CD4-positive, alpha-beta T cell (primary cell): ENCODE measurements around the gene RHOA. TPM values are rescaled to one million over a fixed set of nuclear protein-coding genes. Genes with fewer than 3 reads are reported as not detected.

Experiments used
- ATAC-seq: fragments of 200-7000 bp; cut with Tn5 transposase; one replicate; pipeline ENCODE4 v1.10.0; 2022; ENCODE audit warnings: mild to moderate bottlenecking; ENCODE audit not compliant: poor library complexity
- CTCF ChIA-PET: fragments of 350-600 bp; sonication (Branson Sonifier 250); formaldehyde crosslinking; loops from one replicate; lab custom pipeline; 2021; ENCODE audit warnings: antibody characterized with exemption, inconsistent platforms; lab: Charles Lee
- POLR2A ChIA-PET: fragments of 350-600 bp; sonication (Branson Sonifier 250); formaldehyde crosslinking; loops from one replicate; lab custom pipeline; 2021; ENCODE audit warnings: antibody characterized with exemption, inconsistent platforms; lab: Charles Lee
- DNase-seq, 14 experiments: peaks; one replicate each; pipeline ENCODE4 v3.0.0-alpha.2; 2013 to 2020; ENCODE audit warnings: mixed read lengths in 2 of 14
- H3K27ac ChIP-seq, 2 donors: one replicate each; pipeline versions ENCODE4 v1.5.1 to v1.7.0; 2013; ENCODE audit warnings: low read length in 2 of 2, low read depth in 1 of 2, mild to moderate bottlenecking in 1 of 2
- H3K27me3 ChIP-seq, 2 experiments: 1 replicate in 1 of 2; 2 replicates in 1 of 2; pipeline versions ENCODE4 v1.6.1 to v1.7.0; 2013; ENCODE audit warnings: low read length in 2 of 2, control low read depth in 1 of 2, mild to moderate bottlenecking in 1 of 2, moderate library complexity in 1 of 2; ENCODE audit not compliant: insufficient read depth in 2 of 2, control insufficient read depth in 1 of 2
- H3K36me3 ChIP-seq: one replicate; pipeline ENCODE4 v1.6.1; 2013; ENCODE audit warnings: low read length, control low read depth; ENCODE audit not compliant: insufficient read depth
- H3K4me1 ChIP-seq: one replicate; pipeline ENCODE4 v1.6.1; 2013; ENCODE audit warnings: low read length, control low read depth; ENCODE audit not compliant: insufficient read depth
- H3K4me3 ChIP-seq: one replicate; pipeline ENCODE4 v1.5.1; 2013; ENCODE audit warnings: mild to moderate bottlenecking, low read length, moderate library complexity
- H3K9me3 ChIP-seq, 2 experiments: 1 replicate in 1 of 2; 2 replicates in 1 of 2; pipeline versions ENCODE4 v1.6.1 to v1.7.0; 2013; ENCODE audit warnings: low read length in 2 of 2, mild to moderate bottlenecking in 2 of 2, control low read depth in 1 of 2, moderate library complexity in 1 of 2; ENCODE audit not compliant: control insufficient read depth in 1 of 2, insufficient read depth in 1 of 2
- H3K27ac Mint-ChIP-seq: one replicate; pipeline ENCODE4 v1.8.0; 2020; ENCODE audit warnings: mixed read lengths
- H3K27me3 Mint-ChIP-seq: one replicate; pipeline ENCODE4 v1.8.0; 2021; ENCODE audit warnings: mixed read lengths
- H3K36me3 Mint-ChIP-seq: one replicate; pipeline ENCODE4 v1.8.0; 2021; ENCODE audit warnings: low read depth, mixed read lengths
- H3K4me1 Mint-ChIP-seq: one replicate; pipeline ENCODE4 v1.8.0; 2021; ENCODE audit warnings: low read depth, mixed read lengths
- H3K4me3 Mint-ChIP-seq: one replicate; pipeline ENCODE4 v1.8.0; 2020; ENCODE audit warnings: mild to moderate bottlenecking, mixed read lengths
- H3K9me3 Mint-ChIP-seq: one replicate; pipeline ENCODE4 v1.8.0; 2020; ENCODE audit warnings: mixed read lengths
- intact Hi-C, 2 experiments: fragments of 100-400 bp; cut with DNase I in 1 of 2; cut with micrococcal nuclease in 1 of 2; formaldehyde crosslinking; loops; one replicate each; pipeline versions ENCODE4 v1.15.1 to v1.9.0; 2023 to 2025; cut with DNase I, micrococcal nuclease
- total RNA-seq, 174 experiments: library from RNA in 2 of 174; stranded (reverse) in 2 of 174; gene quantifications; one replicate each; pipeline ENCODE4 v1.2.3 and lab custom pipeline; 2021 to 2026
- TF ChIP-seq, protein P1 (sequence below): fragments of 200-600 bp; IDR thresholded peaks from one replicate; pipeline ENCODE4 v1.8.0; 2022; ENCODE audit warnings: antibody characterized with exemption, mild to moderate bottlenecking

Gene RHOA
- total RNA-seq, 2 experiments from 2014 or later: 256 to 271 TPM

DNA sequence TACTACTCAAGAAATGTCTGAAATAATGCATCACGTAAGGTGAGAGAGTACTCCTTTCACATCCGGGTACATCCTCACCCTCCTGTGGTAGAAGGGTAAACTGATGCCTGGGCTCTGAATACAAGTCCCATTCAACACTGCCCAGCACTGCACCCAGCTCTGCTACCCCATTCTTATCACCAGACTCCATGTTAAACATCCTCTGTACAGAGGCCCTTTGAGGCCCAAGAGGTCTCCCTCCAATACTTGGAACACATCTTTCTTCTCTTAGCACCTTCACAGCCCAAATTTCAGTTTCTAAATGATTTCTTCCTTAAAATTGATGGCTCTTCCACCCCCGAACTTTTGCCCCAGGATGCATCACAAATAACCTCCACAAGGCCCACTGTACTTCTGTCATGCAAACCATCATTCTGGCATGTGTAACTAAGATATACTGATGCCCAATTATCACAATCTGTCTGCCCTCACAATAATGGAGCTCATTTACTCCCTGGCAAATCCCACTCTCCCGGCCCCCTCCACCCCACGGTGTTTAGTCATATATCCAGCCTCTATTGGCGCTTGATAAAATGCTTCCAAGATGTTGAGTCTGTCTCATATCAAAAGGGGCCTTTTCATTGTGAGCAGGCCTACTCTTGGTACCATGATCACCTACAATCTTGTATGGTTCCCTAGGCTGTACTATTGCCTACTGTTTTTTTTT lies 41.0 kb downstream of the RHOA start:
- no peak overlapping the region for H3K4me3 ChIP-seq
- CTCF ChIA-PET: interaction anchor here (1.2 kb wide), 1 partner anchor 31 kb away, joined by 3 read pairs; the partner anchor contains the start of gene USP4
- no peak for DNase-seq
- TF ChIP-seq, protein P1, sequence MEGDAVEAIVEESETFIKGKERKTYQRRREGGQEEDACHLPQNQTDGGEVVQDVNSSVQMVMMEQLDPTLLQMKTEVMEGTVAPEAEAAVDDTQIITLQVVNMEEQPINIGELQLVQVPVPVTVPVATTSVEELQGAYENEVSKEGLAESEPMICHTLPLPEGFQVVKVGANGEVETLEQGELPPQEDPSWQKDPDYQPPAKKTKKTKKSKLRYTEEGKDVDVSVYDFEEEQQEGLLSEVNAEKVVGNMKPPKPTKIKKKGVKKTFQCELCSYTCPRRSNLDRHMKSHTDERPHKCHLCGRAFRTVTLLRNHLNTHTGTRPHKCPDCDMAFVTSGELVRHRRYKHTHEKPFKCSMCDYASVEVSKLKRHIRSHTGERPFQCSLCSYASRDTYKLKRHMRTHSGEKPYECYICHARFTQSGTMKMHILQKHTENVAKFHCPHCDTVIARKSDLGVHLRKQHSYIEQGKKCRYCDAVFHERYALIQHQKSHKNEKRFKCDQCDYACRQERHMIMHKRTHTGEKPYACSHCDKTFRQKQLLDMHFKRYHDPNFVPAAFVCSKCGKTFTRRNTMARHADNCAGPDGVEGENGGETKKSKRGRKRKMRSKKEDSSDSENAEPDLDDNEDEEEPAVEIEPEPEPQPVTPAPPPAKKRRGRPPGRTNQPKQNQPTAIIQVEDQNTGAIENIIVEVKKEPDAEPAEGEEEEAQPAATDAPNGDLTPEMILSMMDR: no peak
- Mint-ChIP-seq H3K4me1 (peaks cover 20% of the 10 kb centered on the region), H3K27me3 (no peaks in the 10 kb centered on the region), H3K9me3 (no peaks in the 10 kb centered on the region), H3K4me3 (no peak overlapping the region), H3K36me3 (peaks cover 77% of the 10 kb centered on the region), H3K27ac (no peak overlapping the region)
- H3K9me3 ChIP-seq: no peaks in the 10 kb centered on the region
- no peak for ATAC-seq
- intact Hi-C loops: no loop called here
- no peaks in the 10 kb centered on the region for H3K27me3 ChIP-seq
- POLR2A ChIA-PET: interaction anchor here (1.3 kb wide), 1 partner anchor 31 kb away, joined by 5 read pairs; the partner anchor contains the start of gene USP4
- peaks cover 81% of the 10 kb centered on the region for H3K36me3 ChIP-seq
- H3K27ac ChIP-seq: no peak overlapping the region
- H3K4me1 ChIP-seq: peaks cover 2% of the 10 kb centered on the region

DNA sequence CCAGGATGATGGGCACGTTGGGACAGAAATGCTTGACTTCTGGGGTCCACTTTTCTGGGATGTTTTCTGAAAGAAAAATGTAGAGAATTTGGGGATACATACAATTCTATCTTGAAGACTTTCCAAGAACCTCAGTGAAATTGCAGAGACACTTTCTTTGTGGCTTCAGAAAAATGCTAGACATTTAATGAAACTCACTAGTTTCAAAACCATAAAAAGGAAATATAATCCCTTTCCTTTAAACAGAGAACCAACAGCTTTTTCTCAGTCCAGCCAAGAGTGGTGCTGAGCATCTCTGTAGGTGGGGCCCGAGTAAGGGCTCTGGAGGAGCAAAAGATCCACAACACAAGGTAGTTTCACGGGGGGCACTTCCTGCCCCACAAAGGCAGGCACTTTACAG lies 49.2 kb downstream of the RHOA start:
- Histone ChIP-seq H3K27me3 (no peaks in the 10 kb centered on the region), H3K27ac (peak overlapping the region in 1 of 2 donors; percentile 3), H3K4me3 (no peak overlapping the region), H3K36me3 (peaks cover 73% of the 10 kb centered on the region), H3K9me3 (no peaks in the 10 kb centered on the region), H3K4me1 (peaks cover 11% of the 10 kb centered on the region)
- no peak for ATAC-seq
- no peaks in the 10 kb centered on the region for H3K27me3 Mint-ChIP-seq
- DNase-seq: no peak
- no peaks in the 10 kb centered on the region for H3K9me3 Mint-ChIP-seq
- intact Hi-C loops: no loop called here
- peaks cover 14% of the 10 kb centered on the region for H3K4me1 Mint-ChIP-seq
- peak overlapping the region; percentile 51 for H3K4me3 Mint-ChIP-seq
- ChIA-PET CTCF (interaction anchor here (1.7 to 7.8 kb wide), 2 partner anchors 23 to 37 kb away, joined by 4 to 32 read pairs; partner anchors contain the start of gene USP4), POLR2A (interaction anchor here (1.4 kb wide), 1 partner anchor 23 kb away, joined by 5 read pairs; the partner anchor contains the start of gene USP4)
- peak overlapping the region; percentile 65 for H3K27ac Mint-ChIP-seq
- H3K36me3 Mint-ChIP-seq: peaks cover 77% of the 10 kb centered on the region
- TF ChIP-seq, protein P1: no peak

DNA sequence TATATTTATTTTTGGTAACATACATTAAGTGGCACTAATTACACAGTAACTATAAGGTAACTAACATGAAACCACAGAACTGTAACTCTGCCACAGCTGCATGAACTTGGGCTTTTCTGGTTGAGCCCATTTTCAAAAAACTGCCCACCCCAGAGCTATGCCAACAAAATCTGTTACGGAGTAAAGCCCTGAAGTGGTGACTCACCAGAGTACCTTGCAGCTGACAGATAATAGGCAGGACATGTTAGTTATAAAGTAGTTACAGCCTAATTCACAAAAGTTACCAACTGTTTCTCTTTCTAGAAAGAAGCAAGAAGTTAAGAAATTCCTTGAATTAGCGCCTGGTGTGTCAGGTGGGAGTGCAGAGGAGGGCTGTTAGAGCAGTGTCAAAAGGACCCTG lies 52.2 kb downstream of the RHOA start:
- ChIA-PET CTCF (interaction anchor here (1.5 to 7.8 kb wide), 2 partner anchors 14 to 20 kb away, joined by 3 to 32 read pairs; partner anchors contain the start of gene USP4), POLR2A (interaction anchor here (0.8 to 3.2 kb wide), 4 partner anchors 8 to 84 kb away, joined by 3 to 68 read pairs (median 3); partner anchors contain the start of gene USP4)
- Mint-ChIP-seq H3K27me3 (no peaks in the 10 kb centered on the region), H3K27ac (peak overlapping the region; percentile 92), H3K36me3 (peaks cover 69% of the 10 kb centered on the region), H3K9me3 (no peaks in the 10 kb centered on the region), H3K4me1 (peaks cover 28% of the 10 kb centered on the region), H3K4me3 (peak overlapping the region; percentile 88)
- H3K4me3 ChIP-seq: no peak overlapping the region
- H3K27ac ChIP-seq: no peak overlapping the region
- peaks cover 56% of the 10 kb centered on the region for H3K36me3 ChIP-seq
- H3K4me1 ChIP-seq: peaks cover 31% of the 10 kb centered on the region
- ATAC-seq (no peak), DNase-seq (no peak)
- no peaks in the 10 kb centered on the region for H3K9me3 ChIP-seq
- intact Hi-C loops: loop anchor here (2.0 to 5.0 kb wide), 2 partner anchors 51 to 53 kb away; partner anchors contain the start of genes RHOA (in 2 of the 2) and TCTA (in 1 of the 2)
- TF ChIP-seq, protein P1: no peak
- no peaks in the 10 kb centered on the region for H3K27me3 ChIP-seq
